ENCODE results near the gene IGSF9B. TPM values are rescaled to one million over a fixed set of nuclear protein-coding genes. Genes with fewer than 3 reads are reported as not detected.

IGSF9B gene
- total RNA-seq, 1 experiment from 2014 or later: 5.6 TPM

DNA sequence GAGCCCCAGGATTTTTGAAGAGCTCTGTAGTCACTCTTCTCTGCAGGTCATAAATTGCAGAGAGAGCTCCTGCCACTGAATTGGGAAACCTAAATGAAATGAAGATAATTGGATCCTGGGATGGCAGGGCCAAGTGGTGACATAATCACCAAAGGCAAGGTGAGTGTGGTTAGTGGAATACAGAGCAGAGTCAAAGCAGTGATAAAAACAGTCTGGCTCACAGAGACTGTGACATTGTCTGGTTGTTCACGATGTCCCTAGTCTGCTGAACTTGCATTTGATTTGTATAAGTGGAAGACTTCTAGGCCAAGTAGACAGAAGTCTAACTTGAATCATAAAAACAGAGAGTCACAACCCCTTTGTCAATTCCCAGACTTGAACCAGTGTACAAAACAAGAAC is 84.6 kb downstream of the IGSF9B start:
- DNase-seq (ENCODE audit: low spot score): no peak

DNA sequence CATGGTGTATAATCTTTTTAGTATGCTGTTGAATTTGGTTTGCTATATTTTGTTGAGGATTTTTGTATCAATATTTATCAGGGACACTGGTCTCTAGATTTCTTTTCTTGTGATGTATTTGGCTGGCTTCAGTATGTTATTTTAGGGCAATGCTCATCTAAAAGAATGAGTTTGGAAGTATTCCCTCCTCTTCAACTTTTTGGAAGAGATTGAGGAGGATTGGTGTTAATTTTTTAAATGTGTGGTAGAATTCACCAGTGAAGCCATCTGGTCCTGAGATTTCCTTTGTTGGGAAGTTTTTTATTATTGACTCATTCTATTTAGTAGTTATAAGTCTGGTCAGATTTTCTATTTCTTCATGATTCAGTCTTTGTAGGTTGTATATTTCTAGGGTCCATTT is 89.3 kb downstream of the IGSF9B start:
- DNase-seq (ENCODE audit: low spot score): no peak

DNA sequence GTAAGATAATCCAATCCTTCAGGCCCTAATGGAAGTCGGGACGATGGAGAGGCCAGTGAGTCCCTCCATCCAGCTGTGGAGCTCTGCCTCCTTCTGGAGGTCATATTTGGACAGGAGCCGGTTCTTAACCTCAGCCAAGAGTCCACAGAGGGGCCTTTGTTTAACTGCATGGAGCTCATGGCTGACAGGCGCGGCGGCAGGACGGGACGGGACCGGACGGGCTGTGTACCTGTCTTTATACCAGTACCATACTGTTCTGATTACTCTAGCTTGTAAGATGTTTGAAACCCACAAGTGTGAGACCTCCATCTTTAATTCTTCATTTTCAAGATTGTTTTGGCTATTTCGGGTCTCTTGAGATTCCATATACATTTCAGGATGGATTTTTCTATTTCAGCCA is 91.3 kb downstream of the IGSF9B start:
- DNase-seq (ENCODE audit: low spot score): no peak

DNA sequence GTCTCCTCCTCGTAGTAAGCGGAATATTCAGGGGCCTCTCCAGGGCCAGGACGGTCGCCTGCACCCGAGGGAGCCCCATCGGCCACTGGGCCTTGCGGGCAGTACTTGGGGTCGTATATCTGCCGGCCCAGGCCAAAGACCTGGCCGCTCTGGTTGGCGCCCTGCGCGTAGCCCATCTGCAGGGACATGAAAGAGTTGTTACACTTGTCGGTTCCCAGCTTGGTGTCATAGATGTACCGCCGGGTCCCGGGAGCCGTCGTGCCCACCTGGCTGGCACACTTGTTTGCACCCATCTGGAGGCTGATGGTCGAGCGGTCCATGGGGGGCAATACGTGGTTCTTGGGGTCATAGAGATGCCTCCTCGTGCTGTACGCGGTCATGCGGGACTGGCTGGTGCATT is 92.0 kb downstream of the IGSF9B start:
- DNase-seq (ENCODE audit: low spot score): no peak

DNA sequence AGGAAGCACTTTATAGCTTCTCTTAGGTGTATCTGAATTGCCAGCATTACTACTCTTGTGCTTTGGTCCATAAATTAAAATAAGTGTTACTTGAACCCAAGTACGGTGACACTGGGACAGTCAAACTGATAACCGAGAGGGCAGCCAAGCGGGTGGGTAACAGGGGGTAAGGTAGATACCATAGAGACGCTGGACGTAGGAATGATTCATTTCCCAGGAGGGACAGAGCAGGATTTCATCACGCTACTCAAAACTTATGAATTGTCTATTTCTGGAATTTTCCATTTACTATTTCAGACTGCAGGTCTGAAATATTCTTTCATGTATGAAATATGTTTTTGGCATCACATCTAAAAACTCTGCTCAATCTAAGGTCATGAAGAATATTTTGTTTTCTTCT is 96.6 kb downstream of the IGSF9B start:
- DNase-seq (ENCODE audit: low spot score): no peak

Other genes starting within 250 kb of the IGSF9B start
- not detected in 2 replicates for gene SPATA19, start 111.5 kb downstream of the IGSF9B start, total RNA-seq (2014; rRNA removed; shearing (Covaris generic))
- gene JAM3, start 112.1 kb upstream of the IGSF9B start, total RNA-seq (2014; rRNA removed; shearing (Covaris generic)): not detected in 2 replicates